GM18909 (cell line): ENCODE results near the gene NHSL2.
"Not testable (repeated sequence)": the region's sequence is repeated elsewhere in the genome, so short reads cannot be mapped to it uniquely, and the experiment has no call there.

ENCODE experiments used
- ATAC-seq: cut with Tn5 transposase; IDR thresholded peaks from one replicate; pipeline ENCODE4 v1.9.1; 2021; ENCODE audit warnings: mild to moderate bottlenecking; ENCODE audit not compliant: unreplicated experiment, poor library complexity

The NHSL2 gene

GRCh38 chrX:72038016-72038415, 127.4 kb downstream of the NHSL2 start:
- ATAC-seq: no peak

- ATAC-seq: no peak
Observed at GRCh38 chrX:72038868-72039267, 128.2 kb downstream of the NHSL2 start.

- ATAC-seq: no peak
Observed at GRCh38 chrX:72040506-72040905, 129.9 kb downstream of the NHSL2 start.

GRCh38 chrX:72041176-72041575, 130.5 kb downstream of the NHSL2 start:
- no peak for ATAC-seq

GRCh38 chrX:72041871-72042851, 131.5 kb downstream of the NHSL2 start:
- ATAC-seq: no peak

- no peak for ATAC-seq
Observed at GRCh38 chrX:72042852-72043248, 132.2 kb downstream of the NHSL2 start.

- no peak for ATAC-seq
Observed at GRCh38 chrX:72043636-72044035, 133.0 kb downstream of the NHSL2 start.

GRCh38 chrX:72045141-72045540, 134.5 kb downstream of the NHSL2 start:
- no peak for ATAC-seq

GRCh38 chrX:72045552-72046277, 135.1 kb downstream of the NHSL2 start:
- ATAC-seq: no peak

GRCh38 chrX:72046447-72046846, 135.8 kb downstream of the NHSL2 start:
- ATAC-seq: no peak

- no peak for ATAC-seq
Observed at GRCh38 chrX:72048510-72049455, 138.1 kb downstream of the NHSL2 start.

- ATAC-seq: no peak
Observed at GRCh38 chrX:72050011-72050410, 139.4 kb downstream of the NHSL2 start.

GRCh38 chrX:72051589-72051988, 140.9 kb downstream of the NHSL2 start:
- ATAC-seq: no peak

GRCh38 chrX:72052415-72053090, 141.9 kb downstream of the NHSL2 start:
- ATAC-seq: no peak

GRCh38 chrX:72053508-72053907, 142.9 kb downstream of the NHSL2 start:
- ATAC-seq: no peak

- no peak for ATAC-seq
Observed at GRCh38 chrX:72054779-72055489, 144.3 kb downstream of the NHSL2 start.

- no peak for ATAC-seq
Observed at GRCh38 chrX:72057331-72057730, 146.7 kb downstream of the NHSL2 start.

- no peak for ATAC-seq
Observed at GRCh38 chrX:72057849-72058248, 147.2 kb downstream of the NHSL2 start.

GRCh38 chrX:72058346-72058745, 147.7 kb downstream of the NHSL2 start:
- ATAC-seq: not testable (repeated sequence)
